NCI-H446 (cell line): ENCODE results near the gene NBAS.
"Not testable (repeated sequence)": the region's sequence is repeated elsewhere in the genome, so short reads cannot be mapped to it uniquely, and the experiment has no call there.

Experiments
- DNase-seq, 2 experiments: peaks; one replicate each; lab custom pipeline; 2025; lab: John Stamatoyannopoulos, UW

Gene NBAS

DNA sequence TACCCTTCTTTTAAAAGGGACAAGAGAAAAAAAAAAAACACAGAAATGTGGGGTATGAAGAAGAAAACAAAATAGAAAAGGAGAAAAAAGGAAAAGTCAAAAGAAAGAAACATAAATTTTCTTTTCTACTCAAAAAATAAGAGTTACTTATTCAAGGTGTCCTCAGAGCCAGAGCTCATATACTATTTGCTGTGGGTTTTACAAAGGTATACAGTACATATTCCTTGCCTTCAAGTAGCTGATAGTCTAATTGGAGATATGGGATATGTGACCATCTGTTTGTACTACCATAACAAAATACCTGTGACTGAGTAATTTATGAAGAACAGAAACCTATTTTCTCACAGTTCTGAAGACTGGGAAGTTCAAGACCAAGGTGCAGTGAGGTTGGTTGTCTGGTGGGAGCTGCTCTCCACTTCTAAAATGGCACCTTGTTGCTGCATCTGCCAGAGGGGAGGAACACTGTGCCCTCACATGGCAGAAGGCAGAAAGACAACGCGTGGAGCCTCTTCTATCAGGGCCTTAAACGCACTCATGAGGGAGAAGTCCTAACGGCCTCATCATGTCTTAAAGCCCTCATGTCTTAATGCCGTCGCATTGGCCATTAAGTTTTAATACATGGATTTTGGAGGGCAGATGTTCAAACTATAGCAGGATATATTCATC lies 33.9 kb downstream of the NBAS start:
- no peak for DNase-seq

DNA sequence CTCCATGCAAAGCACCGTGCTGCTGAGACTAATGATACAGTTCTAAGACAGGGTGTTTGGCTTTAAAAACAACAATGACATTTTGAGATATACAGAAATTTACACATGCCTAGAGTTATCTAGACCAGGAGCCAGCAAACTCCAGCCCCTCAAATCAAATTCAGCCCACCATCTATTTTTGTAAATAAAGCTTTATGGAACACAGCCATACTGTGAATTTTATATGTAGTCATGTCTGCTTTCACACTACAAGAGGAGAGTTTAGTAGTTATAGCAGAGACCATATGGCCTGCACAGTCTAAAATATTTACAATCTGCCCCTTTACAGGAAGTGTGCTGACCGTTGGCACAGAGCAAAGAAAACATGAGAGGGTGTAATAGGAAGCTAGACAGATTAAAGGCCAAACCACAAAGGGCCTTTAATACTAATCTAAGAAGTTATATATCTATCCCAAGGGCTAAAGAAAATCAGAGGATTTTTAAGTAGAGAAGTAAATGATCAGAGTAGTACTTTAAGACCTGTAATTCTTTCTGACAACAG lies 39.4 kb downstream of the NBAS start:
- no peak for DNase-seq

DNA sequence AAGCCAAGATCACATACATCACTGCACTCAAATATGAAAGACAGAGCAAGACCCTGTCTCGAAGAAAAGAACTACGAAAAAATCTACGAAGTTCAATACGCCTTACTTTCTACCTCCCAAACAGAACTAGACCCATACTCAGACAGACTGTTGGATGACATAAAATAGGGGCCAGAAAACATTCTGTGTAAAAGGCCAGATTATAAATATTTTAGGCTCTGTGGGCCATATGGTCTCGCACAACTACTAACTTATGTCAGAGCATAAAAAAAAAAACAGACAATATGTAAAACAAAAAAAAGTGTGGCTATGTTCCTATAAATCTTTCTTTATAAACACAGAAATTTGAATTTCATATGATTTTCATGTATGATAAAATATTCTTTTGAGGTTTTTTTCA lies 40.8 kb downstream of the NBAS start:
- DNase-seq = no peak

DNA sequence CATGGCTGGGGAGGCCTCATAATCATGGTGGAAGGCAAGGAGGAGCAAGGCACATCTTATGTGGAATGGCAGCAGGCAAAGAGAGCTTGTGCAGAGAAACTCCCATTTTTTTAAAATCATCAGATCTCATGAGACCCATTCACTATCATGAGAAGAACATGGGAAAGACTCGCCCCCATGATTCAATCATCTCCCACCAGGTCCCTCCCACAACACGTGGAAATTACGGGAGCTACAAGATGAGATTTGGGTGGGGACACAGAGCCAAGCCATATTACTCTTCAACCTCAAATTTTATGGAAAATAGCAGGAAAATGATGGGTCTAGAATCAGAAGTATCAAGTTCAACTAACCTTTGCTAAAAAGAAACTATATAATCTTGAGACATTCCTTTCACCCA lies 42.4 kb downstream of the NBAS start:
- not testable (repeated sequence) for DNase-seq

DNA sequence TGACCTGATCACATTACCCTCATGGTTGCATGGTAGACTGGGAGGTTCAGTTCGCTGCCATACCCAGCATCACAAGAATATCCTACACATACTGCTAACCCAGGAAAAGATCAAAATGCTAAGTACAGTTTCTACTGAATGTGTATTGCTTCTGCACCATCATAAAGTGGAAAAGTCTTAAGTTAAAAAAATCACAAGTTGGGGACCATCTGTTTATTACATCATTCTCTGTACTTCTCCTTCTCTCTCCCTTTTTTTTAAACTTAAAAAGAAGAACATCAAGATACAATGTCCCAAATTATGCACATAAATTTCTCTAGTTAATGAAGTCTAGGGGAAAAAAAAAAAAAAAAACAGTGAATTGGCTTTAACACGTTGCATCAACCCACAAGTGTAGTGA lies 43.3 kb downstream of the NBAS start:
- DNase-seq = no peak

DNA sequence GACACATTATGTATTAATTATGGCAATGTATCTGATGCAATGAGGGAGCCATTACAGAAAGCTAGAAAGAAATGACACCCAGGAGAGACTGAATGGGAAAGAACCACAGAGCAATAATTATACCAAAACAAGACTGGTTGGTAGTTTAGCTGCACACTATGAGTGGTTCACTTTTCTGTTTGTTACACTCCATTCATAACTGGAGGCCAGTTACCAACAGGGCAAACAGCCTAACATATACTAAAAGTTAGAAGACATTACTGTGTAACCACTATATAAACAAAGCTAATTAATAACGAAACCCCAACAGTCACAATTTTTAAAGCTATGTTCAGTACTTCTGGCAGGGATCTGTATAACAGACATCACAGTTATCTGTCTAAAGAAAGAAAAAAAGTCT lies 49.4 kb downstream of the NBAS start:
- no peak for DNase-seq

DNA sequence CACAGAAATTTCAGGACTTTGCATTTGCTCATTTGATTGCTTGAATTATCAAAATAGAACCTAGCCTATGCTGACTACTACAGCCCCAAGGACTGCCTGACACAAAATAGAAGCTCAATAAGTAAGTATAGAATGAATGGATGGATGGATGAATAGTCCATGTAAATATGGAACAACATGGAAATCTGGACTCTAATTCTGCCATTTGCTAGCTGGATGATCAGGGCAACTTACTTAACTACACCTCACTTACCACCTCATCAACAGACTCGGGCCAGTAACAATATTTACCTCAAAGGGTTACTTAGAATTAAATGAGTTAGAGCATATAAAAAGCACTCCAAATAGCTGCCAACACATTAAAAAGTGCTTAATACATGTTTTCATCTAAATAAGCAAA lies 50.6 kb downstream of the NBAS start:
- DNase-seq = no peak

DNA sequence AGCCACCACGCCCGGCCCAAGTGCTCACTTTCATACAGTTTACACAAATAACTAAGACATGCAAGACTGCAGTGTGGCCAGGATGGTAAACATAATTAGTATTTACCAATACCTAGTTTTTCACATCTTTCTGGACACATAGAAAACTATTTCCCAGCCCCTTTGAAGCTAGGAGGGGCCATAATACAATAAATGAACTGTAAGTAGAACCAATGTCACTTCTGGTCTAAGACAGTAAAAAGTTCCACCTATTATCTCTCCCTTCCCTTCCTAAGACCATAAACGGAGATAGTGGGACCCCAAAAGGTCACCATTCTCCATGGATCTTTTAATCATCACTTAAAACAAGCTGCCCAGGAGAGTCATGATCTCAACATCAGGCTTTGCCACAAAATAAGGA lies 51.0 kb downstream of the NBAS start:
- DNase-seq = no peak

DNA sequence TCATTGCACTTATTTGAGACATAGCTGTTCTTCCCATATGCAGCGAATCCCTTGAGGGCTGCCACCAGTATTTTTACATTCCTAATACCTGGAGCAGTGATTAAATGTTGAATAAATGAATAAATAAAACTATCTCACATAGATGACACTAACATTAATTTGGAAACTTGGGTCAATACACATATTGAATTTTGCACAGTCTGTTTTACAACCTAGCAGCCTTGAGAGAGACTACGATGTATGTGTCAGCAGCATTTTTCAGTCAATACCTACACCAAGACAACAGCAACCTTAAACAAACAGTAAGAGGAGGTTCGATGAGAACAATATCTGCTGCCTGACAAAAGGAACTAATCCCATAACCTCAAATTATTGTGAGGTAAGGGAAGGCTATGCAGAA lies 53.4 kb downstream of the NBAS start:
- no peak for DNase-seq

DNA sequence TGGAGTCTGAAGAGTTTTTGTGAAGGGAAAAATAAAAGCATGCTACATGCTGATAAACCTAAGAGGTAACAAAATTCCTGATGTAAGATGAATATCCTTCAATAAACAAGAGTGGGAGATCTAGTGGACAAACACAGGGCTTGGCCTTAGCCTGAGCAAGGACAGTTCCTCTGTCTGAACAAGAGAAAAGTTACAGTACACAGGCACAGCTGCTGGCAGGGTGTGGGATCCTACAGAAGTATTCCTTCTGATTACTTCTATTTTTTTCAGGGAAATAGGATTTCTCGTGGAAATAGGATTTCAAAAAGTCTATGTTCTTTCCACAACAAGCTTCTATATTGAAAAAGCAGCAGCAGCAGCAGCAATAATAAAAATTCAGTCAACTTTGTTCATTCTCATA lies 54.1 kb downstream of the NBAS start:
- no peak for DNase-seq

DNA sequence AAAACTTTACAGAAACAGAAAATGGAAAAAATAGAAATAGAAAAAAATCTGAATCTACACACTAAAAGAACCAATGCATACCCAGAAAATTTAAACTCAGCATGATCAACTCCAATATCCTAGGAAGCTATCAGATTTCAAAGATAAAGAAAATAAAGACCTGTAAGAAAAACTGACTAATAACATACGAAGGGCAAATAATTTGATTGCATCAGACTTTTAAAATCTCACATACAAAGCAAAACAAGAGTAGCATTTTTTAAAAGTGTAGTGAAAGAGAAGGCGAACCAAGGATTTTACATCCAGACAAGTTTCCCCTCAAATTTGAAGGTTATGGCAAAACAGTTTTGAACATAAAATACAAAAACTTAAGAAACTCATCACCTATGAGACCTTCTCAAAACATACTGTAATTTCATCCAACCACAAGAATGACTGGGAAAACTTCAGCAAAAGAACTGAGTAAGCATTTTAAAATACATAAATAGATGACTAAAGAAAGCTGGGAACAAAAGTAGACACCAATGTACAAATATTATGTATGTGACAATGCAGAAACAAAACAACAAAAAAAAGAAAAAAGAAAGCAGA lies 54.8 kb downstream of the NBAS start:
- DNase-seq = no peak

DNA sequence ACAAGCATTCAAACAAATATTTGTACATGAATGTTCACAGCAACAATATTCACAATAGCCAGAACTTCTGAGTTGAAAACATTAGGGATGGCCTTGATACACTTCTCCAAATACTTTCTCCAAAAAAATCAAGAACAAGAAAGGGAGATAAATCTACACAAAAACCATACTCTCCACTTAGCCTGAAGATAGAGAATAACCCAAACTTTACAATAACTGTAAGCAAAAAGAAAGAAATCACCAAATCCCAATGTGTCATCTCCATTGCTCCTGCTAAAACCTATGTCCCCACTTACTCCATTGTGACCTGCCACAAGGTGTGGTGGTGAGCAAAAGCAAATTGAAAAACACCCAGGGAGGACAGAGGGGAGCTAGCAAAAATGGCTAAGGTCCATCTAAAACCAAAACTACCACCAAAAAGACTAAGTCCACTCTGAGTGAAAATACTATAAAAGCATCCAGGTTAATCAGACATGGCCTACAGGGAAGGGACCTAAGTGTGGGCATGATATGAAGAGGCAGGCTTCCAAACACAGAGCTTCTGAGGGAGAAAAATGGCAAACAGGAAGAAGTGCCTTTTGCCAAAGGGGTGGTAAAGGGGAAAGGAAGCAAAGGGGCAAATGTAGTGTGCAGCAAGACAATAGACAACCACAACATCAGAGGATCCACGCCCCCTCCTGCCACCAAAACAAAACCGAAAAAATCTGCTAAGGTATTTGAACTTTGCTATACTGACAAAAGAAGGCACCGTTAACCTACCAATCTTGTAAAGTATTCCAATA lies 56.1 kb downstream of the NBAS start:
- DNase-seq = no peak

DNA sequence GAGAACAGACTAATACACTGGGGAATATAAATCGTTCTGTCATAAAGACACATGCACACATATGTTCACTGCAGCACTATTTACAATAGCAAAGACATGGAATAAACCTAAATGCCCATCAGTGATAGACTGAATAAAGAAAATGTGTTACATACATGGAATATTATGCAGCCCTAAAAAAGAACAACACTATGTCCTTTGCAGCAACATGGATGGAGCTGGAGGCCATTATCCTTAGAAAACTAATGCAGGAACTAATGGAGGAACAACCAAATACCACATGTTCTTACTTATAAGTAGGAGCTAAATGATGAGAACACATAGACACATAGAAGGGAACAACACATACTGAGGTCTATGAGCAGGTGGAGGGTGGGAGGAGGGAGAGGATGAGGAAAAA lies 61.9 kb downstream of the NBAS start:
- not testable (repeated sequence) for DNase-seq

DNA sequence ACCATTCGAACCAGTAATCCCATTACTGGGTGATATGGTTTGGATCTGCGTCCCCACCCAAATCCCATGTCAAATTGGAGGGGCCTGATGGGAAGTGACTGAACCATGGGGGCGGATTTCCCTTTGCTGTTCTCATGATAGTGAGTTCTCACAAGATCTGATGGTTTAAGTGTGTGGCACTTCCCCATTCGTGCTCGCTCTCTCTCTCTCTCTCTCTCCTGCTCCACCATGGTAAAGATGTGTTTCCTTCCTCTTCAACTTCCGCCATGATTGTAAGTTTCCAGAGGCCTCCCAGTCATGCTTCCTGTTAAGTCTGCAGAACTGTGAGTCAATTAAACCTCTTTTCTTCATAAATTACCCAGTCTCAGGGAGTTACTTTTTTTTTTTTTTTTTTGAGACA lies 62.6 kb downstream of the NBAS start:
- no peak for DNase-seq

DNA sequence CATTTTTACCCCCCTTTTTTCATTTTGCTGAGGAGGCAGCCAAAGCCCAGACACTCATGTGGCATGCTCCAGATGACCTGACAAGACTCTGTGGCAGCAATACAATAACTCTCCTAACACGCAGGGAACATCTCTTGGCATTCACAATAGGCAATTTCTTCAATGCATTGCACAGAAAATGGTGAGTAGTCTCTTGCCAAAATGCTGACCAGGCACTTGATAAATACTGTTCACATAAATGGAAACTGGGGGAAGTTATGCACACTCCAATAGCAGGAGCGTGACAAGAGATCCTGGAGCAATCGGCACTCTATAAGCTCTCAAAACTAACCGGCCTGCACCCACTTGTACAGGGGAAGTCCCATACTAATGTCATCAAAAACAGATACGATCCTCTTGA lies 66.3 kb downstream of the NBAS start:
- peak in 1 of 2 experiments; percentile 13 for DNase-seq

DNA sequence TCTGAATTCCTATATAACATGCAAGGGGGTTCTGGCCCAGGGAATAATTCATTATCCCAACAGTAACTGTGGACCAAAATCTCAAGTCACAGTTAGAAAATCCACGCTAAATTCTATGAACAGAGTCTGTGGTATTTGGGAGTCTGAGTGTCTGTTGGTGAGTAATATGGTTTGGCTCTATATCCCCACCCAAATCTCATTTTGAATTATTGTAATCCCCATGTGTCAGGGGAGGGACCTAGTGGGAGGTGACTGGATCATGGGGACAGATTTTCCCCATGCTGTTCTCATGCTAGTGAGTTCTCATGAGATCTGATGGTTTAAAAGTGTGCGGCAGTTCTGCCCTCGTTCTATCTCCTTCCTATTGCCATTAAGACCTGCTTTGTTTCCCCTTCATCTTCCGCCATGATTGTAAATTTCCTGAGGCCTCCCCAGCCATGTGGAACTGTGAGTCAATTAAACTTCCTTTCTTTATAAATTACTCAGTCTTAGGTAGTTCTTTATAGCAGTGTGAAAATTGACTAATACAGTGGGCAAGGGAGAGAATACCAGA lies 68.3 kb downstream of the NBAS start:
- DNase-seq = no peak

DNA sequence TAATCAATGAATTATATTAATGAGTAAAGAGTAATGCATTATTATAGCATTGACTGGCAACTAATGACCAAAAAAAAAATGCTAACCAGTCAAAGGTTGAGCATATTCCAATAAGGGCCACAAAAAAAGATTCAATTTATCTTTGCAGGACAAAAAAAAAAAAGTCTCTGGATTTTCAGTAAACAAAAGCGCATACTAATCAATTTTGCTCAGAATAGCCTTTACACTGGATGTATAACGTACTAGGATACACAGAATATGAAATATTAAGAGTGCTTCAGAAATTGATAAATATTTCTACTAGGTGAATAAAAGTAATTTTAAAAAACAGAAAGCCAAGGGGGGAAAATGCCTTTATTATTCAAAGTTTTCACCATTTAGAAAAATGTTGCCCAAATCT lies 74.4 kb downstream of the NBAS start:
- DNase-seq = no peak

DNA sequence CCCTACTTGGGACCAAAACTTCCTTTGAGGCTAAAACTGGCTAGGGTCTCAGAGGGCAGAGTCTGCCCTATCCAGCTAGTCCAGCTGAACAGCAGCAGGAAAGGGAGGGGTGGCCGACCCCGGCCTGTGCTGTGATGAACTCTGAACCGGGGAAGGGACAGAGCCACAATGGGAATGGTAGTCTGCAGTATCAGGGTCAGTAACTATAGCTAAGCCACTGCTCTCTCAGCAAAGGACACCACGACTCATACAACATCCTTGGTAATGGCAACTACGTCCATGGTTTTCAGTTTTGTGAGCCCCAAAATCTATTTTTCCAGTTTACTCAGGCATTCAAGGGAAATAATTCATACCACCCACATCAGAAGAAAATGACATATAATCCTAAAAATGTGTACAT lies 75.2 kb downstream of the NBAS start:
- DNase-seq = no peak

DNA sequence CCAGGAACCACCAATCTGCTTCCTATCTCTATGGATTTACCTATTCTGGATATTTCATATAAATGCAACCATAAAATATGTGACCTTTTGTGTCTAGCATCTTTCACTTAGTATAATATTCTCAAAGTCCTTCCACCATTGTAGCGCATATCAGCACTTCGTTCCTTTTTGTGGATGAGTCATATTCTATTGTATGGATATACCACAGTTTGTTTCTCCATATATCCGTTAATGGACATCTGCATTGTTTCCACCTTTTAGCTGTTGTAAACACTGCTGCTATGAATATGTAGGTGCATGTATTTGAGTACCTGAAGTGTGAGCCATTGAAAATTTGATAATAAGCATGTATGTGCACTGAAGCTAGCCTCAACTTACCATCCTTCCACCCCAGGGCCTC lies 80.1 kb downstream of the NBAS start:
- DNase-seq = no peak

DNA sequence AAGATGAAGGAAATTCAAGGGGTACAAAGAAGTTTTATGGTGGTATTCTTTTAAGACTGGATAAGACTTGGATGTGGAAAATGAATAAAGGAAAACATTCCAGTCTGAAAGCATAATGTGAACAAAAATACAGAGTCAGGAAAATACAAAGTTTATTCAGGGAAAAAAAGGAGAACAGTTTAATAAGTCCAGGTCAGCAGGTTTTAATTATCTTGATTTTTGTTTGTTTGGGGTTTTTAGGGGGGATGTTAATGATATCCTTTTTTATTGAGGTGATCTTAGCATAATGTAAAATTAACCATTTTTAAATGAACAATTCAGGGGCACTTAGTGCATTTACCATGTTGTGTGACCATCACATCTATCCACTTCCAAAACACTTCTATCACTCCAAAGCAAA lies 80.6 kb downstream of the NBAS start:
- DNase-seq = no peak

DNA sequence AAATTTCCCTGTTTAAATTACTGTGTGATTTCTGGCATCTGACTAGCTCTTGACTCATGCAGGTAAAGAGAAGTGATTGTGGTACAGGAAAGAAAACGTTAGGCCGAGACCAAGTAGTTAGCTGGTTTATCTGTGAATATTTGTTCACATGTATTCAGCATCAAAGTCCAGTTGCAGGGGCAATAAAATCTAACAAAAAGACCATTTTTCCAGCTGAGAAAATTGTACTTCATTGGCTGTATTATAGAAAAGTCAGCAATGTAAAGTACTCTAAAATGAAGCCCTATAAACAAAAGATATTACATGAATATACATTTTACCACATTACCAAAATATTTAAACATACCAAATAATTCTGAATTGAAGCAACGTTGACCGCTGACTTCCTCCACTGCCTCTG lies 88.3 kb downstream of the NBAS start:
- no peak for DNase-seq

DNA sequence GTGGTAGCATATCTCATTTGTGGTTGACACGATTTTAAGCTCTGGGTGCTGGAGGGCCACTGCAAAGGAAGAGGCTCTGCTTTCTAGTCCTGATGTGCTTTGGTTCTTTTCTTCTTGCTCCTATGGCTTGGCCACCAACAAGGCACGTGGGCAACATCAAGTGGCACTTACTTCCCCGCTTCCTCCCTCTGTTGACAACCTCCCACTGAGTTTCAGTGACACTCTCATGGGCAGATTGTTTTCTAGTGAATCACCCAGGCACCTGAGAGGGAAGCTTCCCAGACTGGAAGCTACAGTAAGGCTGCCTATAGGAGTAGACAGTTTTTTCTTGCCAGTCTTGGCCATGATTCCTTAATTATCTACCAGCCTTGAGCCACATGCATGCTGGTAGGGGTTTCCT lies 89.0 kb downstream of the NBAS start:
- no peak for DNase-seq

DNA sequence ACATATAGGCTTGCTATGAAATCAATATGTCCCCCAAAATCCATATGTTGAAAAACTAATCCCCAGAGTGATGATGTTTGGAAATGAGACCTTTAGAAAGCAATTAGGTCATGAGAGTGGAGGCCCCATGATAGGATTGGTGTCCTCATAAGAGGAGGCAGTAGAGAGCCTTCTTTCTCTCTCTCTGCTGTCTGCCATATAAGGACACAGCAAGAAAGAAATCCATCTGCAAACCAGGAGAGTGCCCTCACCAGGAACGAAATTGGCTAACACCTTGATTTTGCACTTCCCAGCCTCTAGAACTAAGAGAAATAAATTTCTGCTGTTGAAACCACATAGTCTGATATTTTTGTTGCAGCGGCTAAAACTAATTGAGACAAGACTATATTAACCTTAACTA lies 89.5 kb downstream of the NBAS start:
- DNase-seq = no peak
